RPMI8226 (cell line): ENCODE results near the gene PLEKHS1.

ENCODE experiments used
- DNase-seq: peaks from one replicate; pipeline ENCODE4 v3.0.0-alpha.2; 2015

PLEKHS1 gene

DNA sequence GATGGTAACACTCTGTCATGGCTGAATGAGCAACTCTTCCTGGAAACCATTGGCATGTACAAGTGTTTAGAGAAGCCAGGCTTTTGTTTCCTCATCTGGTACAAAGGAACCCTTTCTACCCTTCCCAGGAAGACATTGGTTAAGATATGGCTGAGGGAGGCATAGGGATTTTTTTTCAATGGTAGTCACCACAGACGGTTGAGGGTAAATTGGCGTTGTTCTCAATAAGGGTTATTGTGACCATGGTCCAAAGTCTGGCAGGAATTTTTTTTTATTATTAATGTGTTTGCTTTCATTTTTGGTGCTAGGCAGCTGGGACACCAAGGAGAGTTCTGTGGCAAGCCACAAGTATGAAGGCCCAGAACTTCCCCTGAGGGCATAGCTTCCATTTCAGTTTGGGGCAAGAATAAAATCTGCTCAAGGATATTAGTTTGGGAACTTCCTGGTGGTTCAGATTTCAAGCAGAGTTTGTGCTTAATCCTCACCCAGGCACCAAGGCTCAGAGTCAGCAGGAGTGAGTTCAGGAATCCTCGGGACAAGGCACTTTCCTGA lies at the start of gene PLEKHS1:
PLEKHS1 (plus strand) TSS at position 502 of the 552 bp plus-strand sequence. CDS start 3,596 bp downstream, outside the sequence.
- no peak for DNase-seq

- DNase-seq = peak; percentile 27
Measured at GRCh38 chr10:113704637-113705343, 46.7 kb upstream of the PLEKHS1 start.

GRCh38 chr10:113705344-113705652 lies 46.2 kb upstream of the PLEKHS1 start:
- no peak for DNase-seq

GRCh38 chr10:113706623-113707022 lies 44.9 kb upstream of the PLEKHS1 start:
- DNase-seq = no peak

DNA sequence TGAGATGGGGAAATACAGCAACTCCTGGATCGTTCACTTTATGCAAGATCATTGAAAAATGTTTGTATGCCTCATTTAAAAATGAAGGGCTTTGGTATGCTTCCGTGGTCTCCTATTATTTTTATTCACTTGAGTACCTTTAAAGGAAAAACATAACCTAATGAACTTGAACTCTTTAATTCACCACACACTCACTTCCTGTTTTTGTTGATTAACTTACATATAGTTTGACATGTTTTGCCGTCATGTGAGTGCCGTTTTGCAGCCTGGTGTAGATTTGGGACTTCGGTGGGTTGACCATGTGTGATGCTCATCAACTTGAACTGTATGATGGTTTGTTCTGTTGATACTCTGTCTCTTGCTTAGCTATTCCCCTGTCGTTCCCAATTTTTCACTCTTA lies 42.8 kb upstream of the PLEKHS1 start:
- DNase-seq = no peak

GRCh38 chr10:113709221-113709838 lies 42.2 kb upstream of the PLEKHS1 start:
- no peak for DNase-seq

DNA sequence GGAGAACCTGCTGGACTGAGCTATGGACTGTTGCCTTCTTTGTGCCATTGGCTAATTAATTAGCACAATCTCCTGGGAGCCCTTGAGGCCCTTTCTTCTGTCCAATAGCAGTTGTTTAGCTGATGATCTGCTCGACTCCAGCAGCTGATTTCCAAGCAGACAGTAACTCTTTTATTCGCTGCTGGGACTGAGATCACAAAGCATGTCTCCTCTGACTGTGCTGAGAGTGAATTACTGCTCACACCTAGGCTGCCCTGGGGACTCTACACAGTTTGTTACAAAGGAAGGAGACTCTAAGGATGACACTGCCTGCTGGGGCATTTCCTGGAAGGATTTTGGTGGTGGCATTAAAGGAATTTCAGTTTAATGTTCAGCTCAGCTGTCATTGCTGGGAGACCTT lies 40.3 kb upstream of the PLEKHS1 start:
- DNase-seq = no peak

- DNase-seq = no peak
Measured at GRCh38 chr10:113712024-113712423, 39.5 kb upstream of the PLEKHS1 start.

- no peak for DNase-seq
Measured at GRCh38 chr10:113712755-113713639, 38.5 kb upstream of the PLEKHS1 start.

- DNase-seq = no peak
Measured at GRCh38 chr10:113713640-113713982, 37.9 kb upstream of the PLEKHS1 start.

- peak; percentile 3 for DNase-seq
Measured at GRCh38 chr10:113716109-113716910, 35.2 kb upstream of the PLEKHS1 start.

GRCh38 chr10:113718969-113719822 lies 32.3 kb upstream of the PLEKHS1 start:
- no peak for DNase-seq

GRCh38 chr10:113720386-113720785 lies 31.1 kb upstream of the PLEKHS1 start:
- no peak for DNase-seq

DNA sequence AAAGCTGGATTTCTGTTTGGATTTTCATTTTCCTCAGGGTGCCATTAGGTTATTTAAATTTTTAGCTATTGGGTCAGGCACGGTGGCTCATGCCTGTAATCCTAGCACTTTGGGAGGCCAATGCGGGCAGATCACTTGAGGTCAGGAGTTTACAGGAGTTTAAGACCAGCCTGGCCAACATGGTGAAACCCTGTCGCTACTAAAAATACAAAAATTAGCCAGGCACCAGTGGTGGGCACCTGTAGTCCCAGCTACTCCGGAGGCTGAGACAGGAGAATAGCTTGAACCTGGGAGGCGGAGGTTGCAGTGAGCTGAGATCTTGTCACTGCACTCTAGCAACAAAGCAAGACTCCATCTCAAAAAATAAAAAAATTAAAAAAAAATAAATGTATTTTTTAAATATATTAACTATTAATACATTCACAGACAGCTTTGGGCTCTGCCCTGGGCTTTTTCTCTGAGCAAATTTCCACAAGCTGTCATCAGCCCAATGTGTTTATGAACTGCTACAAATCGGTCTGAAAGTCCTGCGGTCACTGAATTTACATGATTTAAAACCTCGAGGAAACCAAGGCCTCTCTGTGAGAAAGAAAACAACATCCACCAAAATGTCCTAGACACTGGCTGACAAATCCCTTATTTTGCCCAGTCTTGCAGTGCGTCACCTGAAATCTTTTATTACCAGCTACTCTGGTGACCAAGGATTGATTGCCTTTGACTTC lies 19.2 kb upstream of the PLEKHS1 start:
- no peak for DNase-seq

DNA sequence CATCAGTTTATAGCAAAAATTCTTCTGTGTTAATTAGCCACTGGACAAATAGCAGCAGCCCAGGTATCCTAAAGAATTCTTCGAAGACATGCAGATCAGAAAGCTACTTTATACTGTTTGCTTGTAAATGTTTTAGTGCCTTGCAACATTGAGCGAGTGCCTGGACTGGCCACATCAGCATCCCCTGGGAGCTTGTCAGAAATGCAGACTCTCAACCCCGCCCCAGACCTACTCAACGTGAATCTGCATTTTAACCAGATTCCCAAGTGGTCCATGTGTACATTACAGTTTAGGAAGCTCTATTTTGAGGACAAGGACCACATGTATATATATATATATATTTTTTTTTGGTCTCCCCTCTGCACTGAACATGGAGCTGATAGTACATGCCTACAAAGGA lies 18.5 kb upstream of the PLEKHS1 start:
- DNase-seq = no peak

DNA sequence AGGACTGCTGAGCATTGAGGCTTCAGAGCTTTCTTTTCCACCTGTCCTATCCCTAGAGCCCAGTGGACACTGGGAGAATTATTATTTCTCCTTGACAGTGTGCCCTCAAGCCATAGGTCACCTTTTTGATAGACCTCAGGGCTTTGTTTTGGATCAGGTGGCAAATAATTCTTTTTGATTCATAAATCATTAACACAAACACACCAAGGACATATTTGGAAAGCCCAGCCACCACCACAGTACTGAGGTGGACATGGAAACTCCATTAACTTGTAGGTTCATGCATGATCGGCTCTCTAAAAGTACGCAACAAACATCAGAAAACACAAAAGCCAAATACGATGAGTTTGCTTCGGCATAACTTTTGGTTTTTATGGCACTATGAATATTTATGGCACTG lies 17.8 kb upstream of the PLEKHS1 start:
- no peak for DNase-seq

- DNase-seq = no peak
Measured at GRCh38 chr10:113735913-113736312, 15.6 kb upstream of the PLEKHS1 start.

DNA sequence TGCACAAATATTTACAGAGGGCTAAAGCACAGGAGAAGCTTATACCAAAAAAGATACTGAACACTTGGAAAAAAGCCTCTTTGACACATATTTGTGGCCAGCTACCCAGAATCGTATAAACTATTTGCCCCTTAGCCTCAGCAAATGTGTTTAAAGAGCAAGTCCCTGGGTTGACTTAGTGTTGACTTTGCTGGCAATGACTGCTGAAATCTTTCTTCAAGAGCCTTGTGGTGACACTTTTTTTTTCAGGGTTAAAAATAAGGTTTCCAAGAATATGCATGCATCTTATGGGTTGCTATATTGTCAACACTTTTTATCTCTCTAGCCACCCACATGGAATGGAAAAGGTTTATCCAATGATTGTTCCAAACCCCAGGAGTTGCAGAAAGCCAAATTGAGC lies 14.9 kb upstream of the PLEKHS1 start:
- no peak for DNase-seq

- no peak for DNase-seq
Measured at GRCh38 chr10:113739031-113739430, 12.5 kb upstream of the PLEKHS1 start.

GRCh38 chr10:113739577-113739976 lies 11.9 kb upstream of the PLEKHS1 start:
- DNase-seq = no peak

- no peak for DNase-seq
Measured at GRCh38 chr10:113740850-113741249, 10.6 kb upstream of the PLEKHS1 start.
